Memory B cell (primary cell): ENCODE measurements around the gene POLR2F.

Source experiments
- ATAC-seq: fragments of 150-1000 bp; cut with Tn5 transposase; 2 replicates; pipeline ENCODE4 v1.10.0; 2021; ENCODE audit warnings: low read depth, mild to moderate bottlenecking, moderate library complexity
- DNase-seq, 2 donors: peaks; one replicate each; pipeline ENCODE4 v3.0.0; 2022; ENCODE audit warnings: low spot score in 2 of 2
- H3K27ac Mint-ChIP-seq: one replicate; pipeline ENCODE4 v1.8.0; 2022; ENCODE audit warnings: mild to moderate bottlenecking, moderate library complexity, mixed read lengths
- H3K27me3 Mint-ChIP-seq: one replicate; pipeline ENCODE4 v1.8.0; 2022; ENCODE audit warnings: mixed read lengths
- H3K36me3 Mint-ChIP-seq: one replicate; pipeline ENCODE4 v1.8.0; 2022; ENCODE audit warnings: mild to moderate bottlenecking, mixed read lengths
- H3K4me1 Mint-ChIP-seq: one replicate; pipeline ENCODE4 v1.8.0; 2022; ENCODE audit warnings: mixed read lengths
- H3K4me3 Mint-ChIP-seq: one replicate; pipeline ENCODE4 v1.8.0; 2022; ENCODE audit warnings: mild to moderate bottlenecking, moderate library complexity, mixed read lengths
- H3K9me3 Mint-ChIP-seq: one replicate; pipeline ENCODE4 v1.8.0; 2022; ENCODE audit warnings: mixed read lengths

POLR2F gene

GRCh38 chr22:37917874-37918548 lies 35.5 kb upstream of the POLR2F start:
- peak; percentile 61 for ATAC-seq
- peaks cover 7% of the 10 kb centered on the region for H3K36me3 Mint-ChIP-seq

DNA sequence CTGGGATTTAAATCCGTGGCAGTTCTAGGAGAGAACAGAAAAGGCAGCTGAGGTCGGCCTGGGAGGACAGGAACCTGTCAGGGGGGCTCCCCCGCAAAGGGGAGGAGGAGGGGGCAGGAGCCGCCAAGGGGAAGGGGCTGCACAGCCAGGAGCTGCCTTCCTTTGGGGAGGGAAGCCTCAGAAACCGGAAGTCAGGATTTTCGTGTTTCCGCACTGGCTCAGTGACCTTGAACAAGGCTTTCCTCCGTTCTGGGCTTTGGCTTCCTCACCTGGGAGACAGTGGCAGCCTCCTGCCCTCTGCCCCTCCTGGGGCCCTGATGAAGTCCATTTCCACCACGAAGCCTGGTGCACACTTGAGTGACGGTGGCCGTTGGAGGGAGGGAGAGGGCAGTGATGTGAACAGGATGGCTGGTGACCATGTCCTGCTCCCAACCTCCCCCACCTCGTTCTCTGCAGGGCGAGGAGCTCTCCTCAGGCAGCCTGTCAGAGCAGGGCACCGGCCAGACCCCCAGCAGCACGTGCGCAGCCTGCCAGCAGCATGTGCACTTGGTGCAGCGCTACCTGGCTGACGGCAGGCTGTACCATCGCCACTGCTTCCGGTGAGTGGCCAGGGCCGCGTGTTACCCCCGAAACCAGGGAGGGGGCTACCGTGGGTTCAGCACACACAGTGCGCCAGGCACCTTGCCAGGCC lies 34.8 kb upstream of the POLR2F start:
- Mint-ChIP-seq H3K4me1 (peaks cover 12% of the 10 kb centered on the region), H3K27ac (no peak overlapping the region), H3K4me3 (no peak overlapping the region), H3K9me3 (no peaks in the 10 kb centered on the region), H3K36me3 (peaks cover 9% of the 10 kb centered on the region), H3K27me3 (no peaks in the 10 kb centered on the region)
- no peak for DNase-seq
- no peak for ATAC-seq

More at GRCh38 chr22:37917874-37918548, 35.5 kb upstream of the POLR2F start:
- Mint-ChIP-seq H3K4me3 (no peak overlapping the region), H3K4me1 (peaks cover 12% of the 10 kb centered on the region), H3K27ac (no peak overlapping the region), H3K9me3 (no peaks in the 10 kb centered on the region), H3K27me3 (no peaks in the 10 kb centered on the region)
- DNase-seq: no peak

- H3K9me3 Mint-ChIP-seq: no peaks in the 10 kb centered on the region
- H3K27me3 Mint-ChIP-seq: no peaks in the 10 kb centered on the region
- DNase-seq: no peak
- H3K4me3 Mint-ChIP-seq: peak overlapping the region; percentile 51
- peaks cover 12% of the 10 kb centered on the region for H3K4me1 Mint-ChIP-seq
- peak overlapping the region; percentile 88 for H3K27ac Mint-ChIP-seq
- peaks cover 9% of the 10 kb centered on the region for H3K36me3 Mint-ChIP-seq
- ATAC-seq: peak; percentile 56
Measured at GRCh38 chr22:37920126-37920525, 33.4 kb upstream of the POLR2F start.

DNA sequence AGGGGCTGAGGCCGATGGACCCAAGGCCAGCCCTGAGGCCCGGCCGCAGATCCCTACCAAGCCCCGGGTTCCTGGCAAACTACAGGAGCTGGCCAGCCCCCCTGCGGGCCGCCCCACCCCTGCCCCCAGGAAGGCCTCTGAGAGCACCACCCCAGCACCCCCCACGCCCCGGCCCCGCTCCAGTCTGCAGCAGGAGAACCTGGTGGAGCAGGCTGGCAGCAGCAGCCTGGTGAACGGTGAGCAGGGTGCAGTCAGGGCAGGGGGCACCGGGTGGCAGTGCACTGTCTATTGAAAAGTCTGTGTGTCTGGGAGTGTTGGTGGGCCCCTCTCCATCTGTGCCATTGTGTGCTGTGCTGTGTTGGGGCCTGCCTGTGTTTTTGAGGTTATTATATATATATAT lies 31.3 kb upstream of the POLR2F start:
- H3K36me3 Mint-ChIP-seq: peaks cover 7% of the 10 kb centered on the region
- H3K4me3 Mint-ChIP-seq: no peak overlapping the region
- no peaks in the 10 kb centered on the region for H3K9me3 Mint-ChIP-seq
- DNase-seq (no peak), ATAC-seq (no peak)
- peaks cover 12% of the 10 kb centered on the region for H3K4me1 Mint-ChIP-seq
- no peak overlapping the region for H3K27ac Mint-ChIP-seq
- no peaks in the 10 kb centered on the region for H3K27me3 Mint-ChIP-seq

GRCh38 chr22:37923927-37924326 lies 29.6 kb upstream of the POLR2F start:
- H3K27ac Mint-ChIP-seq: no peak overlapping the region

GRCh38 chr22:37924386-37925065 lies 29.0 kb upstream of the POLR2F start:
- peaks cover 16% of the 10 kb centered on the region for H3K36me3 Mint-ChIP-seq
- no peak overlapping the region for H3K27ac Mint-ChIP-seq
- ATAC-seq: no peak
- no peak for DNase-seq
- H3K9me3 Mint-ChIP-seq: no peaks in the 10 kb centered on the region
- no peaks in the 10 kb centered on the region for H3K27me3 Mint-ChIP-seq
- peaks cover 10% of the 10 kb centered on the region for H3K4me1 Mint-ChIP-seq
- no peak overlapping the region for H3K4me3 Mint-ChIP-seq

More at GRCh38 chr22:37923927-37924326, 29.6 kb upstream of the POLR2F start:
- Mint-ChIP-seq H3K36me3 (peaks cover 12% of the 10 kb centered on the region), H3K4me3 (no peak overlapping the region), H3K27me3 (no peaks in the 10 kb centered on the region), H3K4me1 (peaks cover 10% of the 10 kb centered on the region), H3K9me3 (no peaks in the 10 kb centered on the region)
- ATAC-seq: no peak
- no peak for DNase-seq

GRCh38 chr22:37925330-37925729 lies 28.2 kb upstream of the POLR2F start:
- ATAC-seq: no peak
- Mint-ChIP-seq H3K27ac (no peak overlapping the region), H3K27me3 (no peaks in the 10 kb centered on the region), H3K4me3 (no peak overlapping the region), H3K4me1 (peaks cover 6% of the 10 kb centered on the region), H3K9me3 (no peaks in the 10 kb centered on the region), H3K36me3 (peaks cover 11% of the 10 kb centered on the region)
- DNase-seq: no peak

DNA sequence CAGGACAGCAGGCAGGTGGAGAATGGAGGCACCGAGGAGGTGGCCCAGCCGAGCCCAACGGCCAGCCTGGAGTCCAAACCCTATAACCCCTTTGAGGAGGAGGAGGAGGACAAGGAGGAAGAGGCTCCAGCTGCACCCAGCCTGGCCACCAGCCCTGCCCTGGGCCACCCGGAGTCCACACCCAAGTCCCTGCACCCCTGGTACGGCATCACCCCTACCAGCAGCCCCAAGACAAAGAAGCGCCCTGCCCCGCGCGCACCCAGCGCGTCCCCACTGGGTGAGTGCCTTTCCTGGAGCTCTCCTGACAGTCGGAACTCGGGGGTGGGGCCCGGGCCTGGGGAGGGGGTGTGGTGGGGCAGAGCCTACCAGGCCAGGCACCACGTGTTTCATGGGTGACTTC lies 27.7 kb upstream of the POLR2F start:
- no peaks in the 10 kb centered on the region for H3K9me3 Mint-ChIP-seq
- ATAC-seq: no peak
- H3K4me3 Mint-ChIP-seq: no peak overlapping the region
- H3K27me3 Mint-ChIP-seq: no peaks in the 10 kb centered on the region
- peaks cover 10% of the 10 kb centered on the region for H3K4me1 Mint-ChIP-seq
- peaks cover 11% of the 10 kb centered on the region for H3K36me3 Mint-ChIP-seq
- no peak for DNase-seq
- H3K27ac Mint-ChIP-seq: no peak overlapping the region

DNA sequence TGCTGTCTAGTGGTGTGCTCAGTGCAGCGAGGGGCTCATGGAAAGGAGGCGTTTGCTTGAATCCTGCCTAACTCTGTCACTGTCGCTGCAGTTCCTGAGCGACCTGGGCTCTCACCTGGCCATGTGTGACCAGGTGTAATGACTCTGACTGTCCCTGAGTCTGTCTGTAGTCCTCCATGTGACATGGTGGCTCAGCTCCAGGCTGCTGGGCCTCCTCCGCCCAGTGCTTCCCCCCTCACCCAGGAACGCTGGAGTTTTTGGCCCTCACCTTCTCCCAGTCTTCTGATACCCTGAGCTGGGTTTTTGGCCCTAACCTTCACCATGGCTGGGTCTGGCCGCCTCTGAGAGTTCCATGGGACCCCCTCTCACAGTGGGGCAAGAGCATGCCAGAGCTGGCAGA lies 27.1 kb upstream of the POLR2F start:
- no peak for DNase-seq
- Mint-ChIP-seq H3K4me1 (peaks cover 10% of the 10 kb centered on the region), H3K27me3 (no peaks in the 10 kb centered on the region), H3K9me3 (no peaks in the 10 kb centered on the region), H3K27ac (no peak overlapping the region), H3K4me3 (no peak overlapping the region), H3K36me3 (peaks cover 11% of the 10 kb centered on the region)
- ATAC-seq: no peak

DNA sequence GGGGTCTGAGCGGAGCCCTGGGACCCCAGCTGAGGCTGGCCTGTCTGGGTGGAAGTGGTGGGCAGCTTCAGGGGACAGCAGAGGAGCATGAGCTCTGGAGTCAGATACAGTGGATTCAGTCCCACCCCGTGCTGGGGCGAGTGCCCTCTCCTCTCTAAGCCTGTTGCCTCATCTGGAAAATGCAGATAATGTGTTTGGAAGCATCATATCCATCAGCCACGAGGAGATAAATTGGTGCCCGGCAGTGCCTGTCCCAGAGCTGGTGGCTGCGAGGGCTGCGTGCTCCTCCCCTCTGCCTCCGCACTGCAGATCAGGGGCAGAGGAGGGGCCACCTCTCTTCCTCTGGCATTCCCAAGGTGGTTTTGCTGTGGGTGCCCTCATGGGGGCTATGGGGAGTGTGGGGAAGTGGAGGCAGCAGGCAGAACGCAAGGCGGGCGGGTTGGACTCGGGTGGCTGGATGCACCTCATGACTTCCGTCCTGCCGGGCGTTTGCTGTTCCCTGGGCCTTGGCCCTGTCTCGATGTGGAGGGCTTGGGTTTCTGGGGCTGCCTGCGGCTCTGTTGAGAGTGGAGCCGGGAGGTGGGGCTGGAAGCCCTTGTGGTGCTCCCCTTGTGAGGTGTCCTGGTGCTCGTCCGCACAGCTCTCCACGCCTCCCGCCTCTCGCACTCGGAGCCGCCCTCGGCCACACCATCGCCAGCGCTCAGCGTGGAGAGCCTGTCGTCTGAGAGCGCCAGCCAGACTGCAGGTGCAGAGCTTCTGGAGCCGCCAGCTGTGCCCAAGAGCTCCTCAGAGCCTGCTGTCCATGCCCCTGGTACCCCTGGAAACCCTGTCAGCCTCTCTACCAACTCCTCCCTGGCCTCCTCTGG lies 26.5 kb upstream of the POLR2F start:
- no peak overlapping the region for H3K27ac Mint-ChIP-seq
- no peak overlapping the region for H3K4me3 Mint-ChIP-seq
- no peaks in the 10 kb centered on the region for H3K27me3 Mint-ChIP-seq
- peaks cover 8% of the 10 kb centered on the region for H3K4me1 Mint-ChIP-seq
- no peak for DNase-seq
- peaks cover 11% of the 10 kb centered on the region for H3K36me3 Mint-ChIP-seq
- ATAC-seq: no peak
- H3K9me3 Mint-ChIP-seq: no peaks in the 10 kb centered on the region

- no peak for DNase-seq
- no peaks in the 10 kb centered on the region for H3K9me3 Mint-ChIP-seq
- ATAC-seq: no peak
- peaks cover 8% of the 10 kb centered on the region for H3K4me1 Mint-ChIP-seq
- H3K27me3 Mint-ChIP-seq: no peaks in the 10 kb centered on the region
- no peak overlapping the region for H3K4me3 Mint-ChIP-seq
- peaks cover 11% of the 10 kb centered on the region for H3K36me3 Mint-ChIP-seq
- H3K27ac Mint-ChIP-seq: no peak overlapping the region
Measured at GRCh38 chr22:37927637-37927936, 25.9 kb upstream of the POLR2F start.

DNA sequence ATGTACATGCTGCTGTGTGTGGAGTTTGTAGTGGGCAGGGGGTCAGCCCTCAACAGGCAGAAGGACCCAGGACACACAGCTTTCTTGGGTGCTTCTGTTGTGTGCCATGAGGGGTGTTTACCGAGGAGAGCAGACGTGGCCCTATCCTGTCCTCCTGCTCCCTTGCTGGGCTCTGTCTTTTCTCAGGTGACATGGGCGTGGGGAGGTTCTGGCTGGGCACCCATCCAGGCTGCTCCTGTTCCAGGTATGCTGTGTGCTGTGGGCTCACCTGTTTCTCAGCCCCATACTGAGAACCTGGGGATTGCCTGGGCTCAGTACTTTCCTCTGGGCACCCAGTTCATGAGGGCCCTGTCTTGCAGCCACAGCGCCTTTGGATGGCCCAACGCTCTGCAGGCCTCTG lies 24.1 kb upstream of the POLR2F start:
- DNase-seq (no peak), ATAC-seq (no peak)
- Mint-ChIP-seq H3K9me3 (no peaks in the 10 kb centered on the region), H3K36me3 (peaks cover 9% of the 10 kb centered on the region), H3K27me3 (no peaks in the 10 kb centered on the region), H3K27ac (no peak overlapping the region), H3K4me3 (no peak overlapping the region), H3K4me1 (peaks cover 15% of the 10 kb centered on the region)

DNA sequence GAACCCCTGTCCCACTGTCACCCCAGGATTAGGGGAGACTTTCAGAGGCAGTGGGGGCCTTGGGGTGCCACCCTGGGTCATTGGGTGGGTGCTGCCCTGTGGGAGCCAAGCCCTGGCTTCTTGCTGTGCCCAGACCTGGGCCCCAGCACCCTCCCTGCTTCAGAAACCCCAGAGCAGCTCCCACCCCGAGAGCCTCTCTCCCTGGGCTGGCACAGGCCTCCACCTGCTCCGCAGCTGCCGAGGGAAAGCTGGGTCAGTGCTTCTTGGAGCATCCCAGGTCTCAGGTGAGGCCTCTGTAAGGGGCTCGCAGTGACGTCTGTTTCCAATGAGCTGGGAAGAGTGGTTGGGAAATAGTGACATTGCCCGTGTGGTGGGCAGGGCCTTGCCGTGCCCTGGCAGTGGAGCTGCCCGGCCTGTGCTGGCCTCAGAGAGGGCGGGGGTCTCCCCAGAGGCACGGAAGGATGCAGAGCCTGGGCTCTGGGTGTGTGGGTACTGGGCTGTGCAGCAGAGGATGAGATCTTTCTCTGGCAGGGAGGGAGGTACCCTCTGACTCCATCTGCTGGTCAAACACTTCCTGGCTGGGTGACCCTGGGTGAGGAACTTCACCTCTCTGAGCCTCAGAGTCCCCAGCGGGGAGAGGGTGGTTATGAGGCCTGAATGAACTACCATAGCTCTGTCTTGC lies 23.1 kb upstream of the POLR2F start:
- H3K4me3 Mint-ChIP-seq: no peak overlapping the region
- H3K27ac Mint-ChIP-seq: no peak overlapping the region
- no peak for DNase-seq
- H3K4me1 Mint-ChIP-seq: peaks cover 15% of the 10 kb centered on the region
- H3K9me3 Mint-ChIP-seq: no peaks in the 10 kb centered on the region
- ATAC-seq: no peak
- H3K27me3 Mint-ChIP-seq: no peaks in the 10 kb centered on the region
- H3K36me3 Mint-ChIP-seq: peaks cover 9% of the 10 kb centered on the region
